GM12892 (cell line): Measurements from ENCODE around the gene LARGE2.
"Not testable (repeated sequence)": the region's sequence is repeated elsewhere in the genome, so short reads cannot be mapped to it uniquely, and the experiment has no call there.

Source experiments
- POLR2A ChIP-seq: IDR thresholded peaks from 2 replicates; pipeline ENCODE4 v1.6.1; 2011; ENCODE audit warnings: low read depth, low read length, control low read depth
- POLR2AphosphoS5 ChIP-seq: IDR thresholded peaks from 2 replicates; pipeline ENCODE4 v1.6.1; 2011; ENCODE audit warnings: low read depth, low read length, control low read depth

- not testable (repeated sequence) for TF ChIP-seq POLR2A, POLR2AphosphoS5
These were observed 16.9 kb upstream of the LARGE2 start for GRCh38 chr11:45905576-45905975.
